Mesothelial cell of epicardium (in vitro differentiated cells): ENCODE results near the gene DRC3. TPM values are rescaled to one million over a fixed set of nuclear protein-coding genes. Genes with fewer than 3 reads are reported as not detected.

Source experiments
- DNase-seq, 2 experiments: peaks; one replicate each; pipeline ENCODE4 v3.0.0; 2021; ENCODE audit warnings: low spot score in 2 of 2; ENCODE audit not compliant: unreplicated experiment in 2 of 2
- H3K27ac Mint-ChIP-seq: 2 replicates; pipeline ENCODE4 v1.8.0; 2021; ENCODE audit warnings: mixed read lengths
- H3K27me3 Mint-ChIP-seq: 2 replicates; pipeline ENCODE4 v1.8.0; 2021; ENCODE audit warnings: low read depth, mixed read lengths
- H3K36me3 Mint-ChIP-seq: 2 replicates; pipeline ENCODE4 v1.8.0; 2021; ENCODE audit warnings: mixed read lengths
- H3K4me1 Mint-ChIP-seq: 2 replicates; pipeline ENCODE4 v1.8.0; 2021; ENCODE audit warnings: mixed read lengths
- H3K4me3 Mint-ChIP-seq: 2 replicates; pipeline ENCODE4 v1.8.0; 2021; ENCODE audit warnings: mild to moderate bottlenecking, moderate library complexity, mixed read lengths
- H3K9me3 Mint-ChIP-seq: 2 replicates; pipeline ENCODE4 v1.8.0; 2021; ENCODE audit warnings: mixed read lengths
- CTCF ChIP-seq: fragments of 200-600 bp; sonication (generic); IDR thresholded peaks from one replicate; pipeline ENCODE4 v1.5.0; 2021; ENCODE audit warnings: antibody characterized with exemption; ENCODE audit not compliant: unreplicated experiment
- total RNA-seq: library from RNA; stranded (reverse); gene quantifications from 3 replicates; pipeline ENCODE4 v1.2.1, GENCODE V29; 2021

The DRC3 gene
- total RNA-seq, 1 donor from 2014 or later = 3.2 TPM

GRCh38 chr17:18028114-18028951 lies 55.7 kb downstream of the DRC3 start:
- no peak for TF ChIP-seq CTCF
- Mint-ChIP-seq H3K27ac (peak overlapping the region; percentile 84), H3K4me1 (peaks cover 27% of the 10 kb centered on the region), H3K27me3 (no peaks in the 10 kb centered on the region), H3K9me3 (no peaks in the 10 kb centered on the region), H3K4me3 (no peak overlapping the region), H3K36me3 (peaks cover 8% of the 10 kb centered on the region)
- no peak for DNase-seq

- no peak overlapping the region for H3K4me3 Mint-ChIP-seq
- TF ChIP-seq CTCF = no peak
- peaks cover 27% of the 10 kb centered on the region for H3K4me1 Mint-ChIP-seq
- peaks cover 6% of the 10 kb centered on the region for H3K36me3 Mint-ChIP-seq
- H3K27ac Mint-ChIP-seq = peak overlapping the region; percentile 84
- H3K27me3 Mint-ChIP-seq = no peaks in the 10 kb centered on the region
- H3K9me3 Mint-ChIP-seq = no peaks in the 10 kb centered on the region
- DNase-seq = no peak
Observed at GRCh38 chr17:18028952-18029540, 56.4 kb downstream of the DRC3 start.

- H3K4me3 Mint-ChIP-seq = no peak overlapping the region
- H3K27ac Mint-ChIP-seq = peak overlapping the region; percentile 80
- no peak for TF ChIP-seq CTCF
- no peaks in the 10 kb centered on the region for H3K27me3 Mint-ChIP-seq
- no peaks in the 10 kb centered on the region for H3K9me3 Mint-ChIP-seq
- peaks cover 3% of the 10 kb centered on the region for H3K36me3 Mint-ChIP-seq
- peaks cover 27% of the 10 kb centered on the region for H3K4me1 Mint-ChIP-seq
- no peak for DNase-seq
Observed at GRCh38 chr17:18031955-18032354, 59.3 kb downstream of the DRC3 start.

DNA sequence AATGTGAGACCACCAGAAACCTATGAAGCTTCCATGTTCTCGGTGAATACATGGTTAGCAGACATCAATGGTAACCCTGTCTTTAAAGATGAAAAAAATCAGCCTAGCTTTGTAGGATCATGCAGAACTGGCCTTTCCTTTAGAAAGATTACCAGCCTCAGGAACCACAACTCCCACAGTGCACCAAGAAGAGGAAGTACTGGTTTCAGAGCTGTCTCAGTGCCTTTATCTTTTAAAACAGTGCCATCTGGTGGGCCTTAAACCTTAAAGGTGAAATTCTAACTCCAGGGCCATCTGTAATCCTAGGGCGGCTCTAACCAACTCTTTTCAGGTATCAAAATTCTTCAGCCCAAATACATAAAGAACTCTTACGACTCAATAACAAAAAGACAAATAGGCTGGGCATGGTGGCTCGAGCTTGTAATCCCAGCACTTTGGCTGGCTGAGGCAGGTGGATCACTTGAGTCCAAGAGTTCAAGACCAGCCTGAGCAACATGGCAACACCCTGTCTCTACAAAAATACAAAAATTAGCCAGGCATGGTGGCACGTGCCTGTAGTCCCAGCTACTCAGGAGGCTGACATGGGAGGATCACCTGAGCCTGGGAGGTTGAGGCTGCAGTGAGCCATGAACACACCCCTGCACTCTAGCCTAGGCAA lies 60.9 kb downstream of the DRC3 start:
- Mint-ChIP-seq H3K4me1 (peaks cover 30% of the 10 kb centered on the region), H3K9me3 (no peaks in the 10 kb centered on the region), H3K27me3 (no peaks in the 10 kb centered on the region), H3K27ac (no peak overlapping the region), H3K36me3 (peaks cover 3% of the 10 kb centered on the region), H3K4me3 (no peak overlapping the region)
- TF ChIP-seq CTCF = peak; percentile 60
- no peak for DNase-seq

DNA sequence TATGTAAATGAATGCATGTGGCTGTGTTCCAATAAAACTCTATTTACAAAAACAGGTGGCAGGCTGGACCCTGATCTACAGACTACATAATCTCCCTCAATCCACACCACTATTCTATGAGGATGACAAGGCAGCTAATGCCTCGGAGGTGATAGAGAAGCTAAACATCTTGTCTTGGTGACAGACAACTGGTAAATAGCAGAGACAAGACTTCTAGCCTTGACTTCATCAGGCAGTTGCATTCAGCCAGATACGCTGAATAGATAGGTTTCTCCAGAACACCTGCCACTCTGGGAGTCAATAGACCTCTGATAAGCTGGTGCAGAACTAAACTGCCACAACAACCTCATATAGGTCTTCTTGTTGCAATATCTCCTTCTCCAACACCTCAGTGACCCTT lies 63.0 kb downstream of the DRC3 start:
- no peaks in the 10 kb centered on the region for H3K9me3 Mint-ChIP-seq
- H3K36me3 Mint-ChIP-seq = peaks cover 3% of the 10 kb centered on the region
- no peak overlapping the region for H3K27ac Mint-ChIP-seq
- TF ChIP-seq CTCF = no peak
- H3K4me3 Mint-ChIP-seq = no peak overlapping the region
- DNase-seq = no peak
- H3K27me3 Mint-ChIP-seq = no peaks in the 10 kb centered on the region
- H3K4me1 Mint-ChIP-seq = peaks cover 35% of the 10 kb centered on the region
